ENCODE measurements around the gene TRIP10. TPM values are rescaled to one million over a fixed set of nuclear protein-coding genes. Genes with fewer than 3 reads are reported as not detected.

TRIP10 gene
- total RNA-seq, 1 experiment from 2014 or later: 107 TPM

DNA sequence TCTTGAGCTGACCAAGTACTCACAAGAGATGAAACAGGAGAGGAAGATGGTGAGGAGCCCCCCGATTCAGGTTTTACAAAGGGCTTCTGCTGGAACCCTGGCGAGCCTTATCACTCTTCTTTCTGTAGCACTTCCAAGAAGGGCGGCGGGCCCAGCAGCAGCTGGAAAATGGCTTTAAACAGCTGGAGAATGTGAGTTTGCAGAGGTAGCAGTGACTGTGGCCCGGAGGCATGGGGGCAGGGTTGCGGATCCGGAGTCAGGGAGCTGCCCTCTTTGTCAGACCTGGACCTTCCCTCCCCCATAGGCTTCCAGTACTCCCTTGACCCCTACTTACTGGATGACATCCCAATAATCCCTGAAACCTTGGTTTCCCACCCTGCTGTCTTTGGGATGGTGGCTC, 3.6 kb downstream of the TRIP10 start:
- CTCF ChIA-PET: no interaction called here
- POLR2A ChIA-PET: no interaction called here
- Histone ChIP-seq H3K4me3 (ENCODE audit: low read depth, low read length) (no peak overlapping the region), H3K4me1 (peaks cover 17% of the 10 kb centered on the region), H3K9me3 (no peaks in the 10 kb centered on the region), H3K36me3 (ENCODE audit: control insufficient read depth, insufficient read depth, low read length) (peaks cover 10% of the 10 kb centered on the region), H3K27me3 (replicated peaks; ENCODE audit: control insufficient read depth, insufficient read depth, low read length) (no peaks in the 10 kb centered on the region)
- no peak overlapping the region for H3K4me3 Mint-ChIP-seq (ENCODE audit: unreplicated experiment)
- peak overlapping the region; percentile 22 for H3K27ac Mint-ChIP-seq (ENCODE audit: unreplicated experiment)
- TF ChIP-seq, protein P1, sequence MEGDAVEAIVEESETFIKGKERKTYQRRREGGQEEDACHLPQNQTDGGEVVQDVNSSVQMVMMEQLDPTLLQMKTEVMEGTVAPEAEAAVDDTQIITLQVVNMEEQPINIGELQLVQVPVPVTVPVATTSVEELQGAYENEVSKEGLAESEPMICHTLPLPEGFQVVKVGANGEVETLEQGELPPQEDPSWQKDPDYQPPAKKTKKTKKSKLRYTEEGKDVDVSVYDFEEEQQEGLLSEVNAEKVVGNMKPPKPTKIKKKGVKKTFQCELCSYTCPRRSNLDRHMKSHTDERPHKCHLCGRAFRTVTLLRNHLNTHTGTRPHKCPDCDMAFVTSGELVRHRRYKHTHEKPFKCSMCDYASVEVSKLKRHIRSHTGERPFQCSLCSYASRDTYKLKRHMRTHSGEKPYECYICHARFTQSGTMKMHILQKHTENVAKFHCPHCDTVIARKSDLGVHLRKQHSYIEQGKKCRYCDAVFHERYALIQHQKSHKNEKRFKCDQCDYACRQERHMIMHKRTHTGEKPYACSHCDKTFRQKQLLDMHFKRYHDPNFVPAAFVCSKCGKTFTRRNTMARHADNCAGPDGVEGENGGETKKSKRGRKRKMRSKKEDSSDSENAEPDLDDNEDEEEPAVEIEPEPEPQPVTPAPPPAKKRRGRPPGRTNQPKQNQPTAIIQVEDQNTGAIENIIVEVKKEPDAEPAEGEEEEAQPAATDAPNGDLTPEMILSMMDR (IDR thresholded peaks at IDR 0.05; ENCODE audit: insufficient read depth in 1 of 2, low read depth in 1 of 2, low read length in 1 of 2, severe bottlenecking in 1 of 2, unreplicated experiment in 1 of 2): no peak
- H3K4me1 Mint-ChIP-seq (ENCODE audit: low read depth, unreplicated experiment): peaks cover 19% of the 10 kb centered on the region
- H3K36me3 Mint-ChIP-seq (ENCODE audit: insufficient read depth, unreplicated experiment): peaks cover 83% of the 10 kb centered on the region
- BruUV-seq (replicated peaks): no TSS peak
- intact Hi-C loops (cut with micrococcal nuclease; ENCODE audit: unreplicated experiment): no loop called here
- no peaks in the 10 kb centered on the region for H3K9me3 Mint-ChIP-seq (ENCODE audit: unreplicated experiment)
- no peak for DNase-seq
- no peaks in the 10 kb centered on the region for H3K27me3 Mint-ChIP-seq (ENCODE audit: insufficient read depth, unreplicated experiment)

DNA sequence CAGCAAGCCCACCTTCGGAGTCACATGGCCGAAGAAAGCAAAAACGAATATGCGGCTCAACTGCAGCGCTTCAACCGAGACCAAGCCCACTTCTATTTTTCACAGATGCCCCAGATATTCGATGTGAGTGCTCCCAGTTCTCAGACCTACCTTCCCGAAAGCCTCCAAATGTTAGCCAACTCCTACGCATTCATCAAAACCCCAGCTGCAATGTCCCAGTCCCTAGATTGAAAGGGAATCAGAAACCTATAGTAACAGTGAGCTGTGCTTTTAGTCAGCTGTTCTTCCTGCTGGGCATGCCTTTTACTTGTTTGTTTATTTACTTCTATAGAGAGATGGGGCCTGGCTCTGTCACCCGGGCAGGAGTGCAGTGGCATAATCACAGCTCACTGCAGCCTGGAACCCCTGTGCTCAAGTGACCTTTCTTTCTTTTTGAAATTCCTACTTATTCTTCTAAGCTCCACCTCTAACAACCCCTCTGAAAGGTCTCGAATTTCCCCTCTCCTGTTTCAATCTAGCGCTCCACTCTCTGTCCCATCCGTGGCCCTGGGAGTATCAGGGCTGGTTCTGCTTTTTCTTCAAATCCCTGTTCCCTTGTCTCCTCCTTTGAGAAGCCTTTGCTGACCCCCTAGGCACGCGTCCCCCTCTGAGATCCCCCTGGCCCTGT, 4.4 kb downstream of the TRIP10 start:
- Mint-ChIP-seq H3K36me3 (ENCODE audit: insufficient read depth, unreplicated experiment) (peaks cover 83% of the 10 kb centered on the region), H3K27ac (ENCODE audit: unreplicated experiment) (peak overlapping the region; percentile 22), H3K27me3 (ENCODE audit: insufficient read depth, unreplicated experiment) (no peaks in the 10 kb centered on the region), H3K4me1 (ENCODE audit: low read depth, unreplicated experiment) (peaks cover 11% of the 10 kb centered on the region), H3K4me3 (ENCODE audit: unreplicated experiment) (no peak overlapping the region), H3K9me3 (ENCODE audit: unreplicated experiment) (no peaks in the 10 kb centered on the region)
- ChIA-PET POLR2A (no interaction called here), CTCF (interaction anchor here (0.5 kb wide), 1 partner anchor 1861 kb away, joined by 6 read pairs; no protein-coding TSS in a partner anchor)
- no peaks in the 10 kb centered on the region for H3K9me3 ChIP-seq
- H3K27me3 ChIP-seq (replicated peaks; ENCODE audit: control insufficient read depth, insufficient read depth, low read length): no peaks in the 10 kb centered on the region
- peaks cover 11% of the 10 kb centered on the region for H3K4me1 ChIP-seq
- no peak for DNase-seq
- H3K4me3 ChIP-seq (ENCODE audit: low read depth, low read length): no peak overlapping the region
- TF ChIP-seq, protein P1 (IDR thresholded peaks at IDR 0.05; ENCODE audit: insufficient read depth in 1 of 2, low read depth in 1 of 2, low read length in 1 of 2, severe bottlenecking in 1 of 2, unreplicated experiment in 1 of 2): no peak
- intact Hi-C loops (cut with micrococcal nuclease; ENCODE audit: unreplicated experiment): no loop called here
- peaks cover 10% of the 10 kb centered on the region for H3K36me3 ChIP-seq (ENCODE audit: control insufficient read depth, insufficient read depth, low read length)
- BruUV-seq (replicated peaks): no TSS peak

DNA sequence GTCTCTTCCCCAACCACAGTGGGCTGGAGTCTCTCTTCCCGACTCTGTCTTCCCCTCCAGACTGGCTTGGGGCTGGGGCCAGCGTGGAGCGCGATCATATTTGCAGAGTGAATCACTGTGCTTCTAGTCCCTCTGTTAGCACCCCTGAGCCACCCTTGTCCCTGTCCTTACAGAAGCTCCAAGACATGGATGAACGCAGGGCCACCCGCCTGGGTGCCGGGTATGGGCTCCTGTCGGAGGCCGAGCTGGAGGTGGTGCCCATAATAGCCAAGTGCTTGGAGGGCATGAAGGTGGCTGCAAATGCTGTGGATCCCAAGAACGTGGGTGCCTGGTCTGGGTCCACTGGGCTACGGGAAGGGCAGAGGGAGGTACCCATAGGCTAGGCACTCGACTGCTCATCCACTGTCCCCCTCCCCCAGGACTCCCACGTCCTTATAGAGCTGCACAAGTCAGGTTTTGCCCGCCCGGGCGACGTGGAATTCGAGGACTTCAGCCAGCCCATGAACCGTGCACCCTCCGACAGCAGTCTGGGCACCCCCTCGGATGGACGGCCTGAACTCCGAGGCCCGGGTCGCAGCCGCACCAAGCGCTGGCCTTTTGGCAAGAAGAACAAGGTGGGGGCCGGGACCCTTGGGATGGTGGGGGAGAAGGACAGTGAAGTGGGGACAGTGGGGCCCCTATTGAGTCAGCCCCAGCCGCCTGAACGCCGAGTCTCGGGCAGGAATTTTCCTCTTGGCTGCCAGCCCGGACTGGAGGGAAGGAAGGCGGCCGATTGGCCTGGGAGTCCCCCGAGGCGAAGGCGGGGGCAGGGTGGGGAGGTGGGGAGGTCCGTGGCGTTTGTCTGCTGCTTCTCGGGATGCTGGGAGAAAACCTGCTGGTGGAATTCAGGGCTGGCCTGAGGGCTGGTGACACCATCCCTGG, 5.2 kb downstream of the TRIP10 start:
- Histone ChIP-seq H3K9me3 (no peaks in the 10 kb centered on the region), H3K27me3 (replicated peaks; ENCODE audit: control insufficient read depth, insufficient read depth, low read length) (no peaks in the 10 kb centered on the region), H3K36me3 (ENCODE audit: control insufficient read depth, insufficient read depth, low read length) (peaks cover 10% of the 10 kb centered on the region), H3K4me3 (ENCODE audit: low read depth, low read length) (no peak overlapping the region), H3K4me1 (peaks cover 7% of the 10 kb centered on the region; the same call in 1 of the 2 replicates)
- no peaks in the 10 kb centered on the region for H3K27me3 Mint-ChIP-seq (ENCODE audit: insufficient read depth, unreplicated experiment)
- peaks cover 12% of the 10 kb centered on the region for H3K4me1 Mint-ChIP-seq (ENCODE audit: low read depth, unreplicated experiment)
- POLR2A ChIA-PET: no interaction called here
- no peak for DNase-seq
- BruUV-seq (replicated peaks): no TSS peak
- H3K36me3 Mint-ChIP-seq (ENCODE audit: insufficient read depth, unreplicated experiment): peaks cover 89% of the 10 kb centered on the region
- TF ChIP-seq, protein P1 (IDR thresholded peaks at IDR 0.05; ENCODE audit: insufficient read depth in 1 of 2, low read depth in 1 of 2, low read length in 1 of 2, severe bottlenecking in 1 of 2, unreplicated experiment in 1 of 2): no peak
- no peaks in the 10 kb centered on the region for H3K9me3 Mint-ChIP-seq (ENCODE audit: unreplicated experiment)
- intact Hi-C loops (cut with micrococcal nuclease; ENCODE audit: unreplicated experiment): no loop called here
- H3K4me3 Mint-ChIP-seq (ENCODE audit: unreplicated experiment): no peak overlapping the region
- peak overlapping the region; percentile 58 for H3K27ac Mint-ChIP-seq (ENCODE audit: unreplicated experiment)
- CTCF ChIA-PET: interaction anchor here (0.5 kb wide), 1 partner anchor 1862 kb away, joined by 6 read pairs; no protein-coding TSS in a partner anchor
